HG02588 (cell line): Measurements from ENCODE around the gene MOSPD2.

Experiments used
- ATAC-seq: cut with Tn5 transposase; IDR thresholded peaks from one replicate; pipeline ENCODE4 v1.9.1; 2021; ENCODE audit warnings: mild to moderate bottlenecking, moderate library complexity; ENCODE audit not compliant: unreplicated experiment

MOSPD2 gene

DNA sequence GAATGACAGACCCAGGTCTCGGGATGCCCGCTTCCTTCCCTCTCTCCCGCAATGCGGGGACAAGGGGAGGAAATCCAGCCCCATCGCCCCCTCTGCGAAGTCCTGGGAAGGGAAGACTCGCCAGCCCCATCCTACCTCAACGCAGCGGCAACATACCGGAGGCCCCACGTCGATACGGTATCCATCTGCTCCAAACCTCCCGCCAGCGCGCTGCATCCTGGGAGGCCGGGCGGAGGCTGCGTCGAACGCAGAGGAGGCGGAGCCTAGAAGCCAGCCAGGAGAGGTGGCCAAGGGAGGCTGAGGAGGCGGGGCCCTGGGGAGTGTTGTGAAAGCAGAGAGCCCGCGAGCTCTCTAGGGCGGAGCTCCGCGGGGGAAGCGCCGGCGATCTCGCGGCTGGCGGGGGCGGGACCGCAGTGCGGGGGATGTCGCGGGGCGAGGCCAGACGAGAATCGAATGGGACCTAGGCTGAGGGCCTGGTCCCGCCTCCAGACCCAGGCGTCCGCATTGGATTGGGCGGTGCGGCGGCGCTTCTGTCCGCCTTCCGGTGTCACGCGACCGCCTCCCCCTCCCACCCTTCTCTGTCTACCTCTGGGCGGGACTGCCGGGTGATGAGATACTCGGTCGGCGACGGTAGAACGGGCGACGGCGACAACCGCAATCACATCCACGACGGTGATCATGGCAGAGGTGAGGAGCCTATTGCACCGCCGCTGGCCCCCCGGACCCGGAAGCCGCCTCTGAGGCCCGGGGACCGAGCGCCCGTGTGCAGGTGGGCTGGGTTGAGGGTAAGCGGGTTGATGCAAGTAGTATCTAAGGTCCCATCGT is at the start of gene MOSPD2, which contains the start of gene FANCB:
Gene MOSPD2 (plus strand): TSS at position 571 of the 825 bp plus-strand sequence. CDS start 108 bp downstream, at position 679.
Gene FANCB (minus strand): TSS at position 219 of the 825 bp plus-strand sequence. CDS start 7,559 bp downstream, outside the sequence.
- peak; percentile 95 for ATAC-seq

GRCh38 chrX:14825851-14826250 is 47.4 kb upstream of the MOSPD2 start:
- ATAC-seq: no peak

DNA sequence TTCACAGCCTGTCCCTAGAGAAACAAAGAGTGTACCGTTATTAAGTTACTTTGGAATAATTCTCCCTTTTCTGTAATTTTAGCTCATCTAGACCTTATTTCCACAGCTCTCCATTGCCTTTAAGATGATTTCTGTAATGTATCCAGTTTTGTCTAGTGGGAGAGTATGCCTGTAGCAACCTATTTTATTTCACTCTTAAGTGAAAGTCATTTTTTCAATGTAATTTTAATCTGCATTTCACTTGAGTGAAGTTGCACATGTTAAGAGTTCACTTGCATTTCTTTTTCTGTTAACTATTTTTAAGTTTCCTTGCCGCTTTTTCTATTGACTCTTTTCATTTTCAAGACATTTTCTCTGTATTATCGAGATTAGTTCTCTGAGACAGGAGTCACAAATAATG is 46.9 kb upstream of the MOSPD2 start:
- no peak for ATAC-seq

DNA sequence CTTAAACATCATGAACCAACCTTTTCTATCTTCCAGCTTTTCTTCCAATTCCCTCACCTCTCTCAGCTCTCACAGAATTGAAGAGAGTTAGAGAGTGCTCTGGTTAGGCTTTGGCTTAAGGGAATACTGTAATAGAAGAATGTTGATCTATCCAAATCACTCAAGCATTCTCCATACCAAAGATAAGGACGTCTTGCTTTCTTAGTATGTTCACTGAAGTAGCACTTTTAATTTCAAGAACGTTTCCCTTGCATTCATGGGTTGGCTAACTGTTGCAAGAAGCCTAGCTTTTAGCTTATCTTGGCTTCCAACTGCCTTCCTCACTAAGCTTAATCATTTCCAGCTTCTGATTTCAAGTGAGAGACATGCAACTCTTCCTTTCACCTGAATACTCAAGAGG is 43.6 kb upstream of the MOSPD2 start:
- no peak for ATAC-seq

- ATAC-seq: no peak
Observed at GRCh38 chrX:14832151-14832550, 41.1 kb upstream of the MOSPD2 start.

DNA sequence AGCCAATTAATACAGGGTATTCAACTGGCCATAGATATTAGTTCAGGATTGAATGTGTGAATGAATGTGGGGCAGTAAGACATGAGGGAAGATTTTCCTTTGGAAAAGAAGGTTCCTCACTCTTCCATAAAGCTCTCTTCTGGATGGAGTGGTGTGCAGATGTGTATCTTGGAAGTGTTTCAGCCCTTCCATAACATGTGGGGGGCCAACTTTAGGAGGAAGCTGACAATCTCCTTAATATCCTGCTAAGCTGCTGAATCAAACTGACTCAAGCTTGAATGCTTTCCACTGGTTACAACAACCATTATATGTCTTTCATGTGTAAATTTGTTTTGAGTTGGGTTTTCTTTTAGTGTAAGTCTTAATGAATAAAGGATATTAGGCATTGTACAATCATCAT is 40.6 kb upstream of the MOSPD2 start:
- no peak for ATAC-seq

DNA sequence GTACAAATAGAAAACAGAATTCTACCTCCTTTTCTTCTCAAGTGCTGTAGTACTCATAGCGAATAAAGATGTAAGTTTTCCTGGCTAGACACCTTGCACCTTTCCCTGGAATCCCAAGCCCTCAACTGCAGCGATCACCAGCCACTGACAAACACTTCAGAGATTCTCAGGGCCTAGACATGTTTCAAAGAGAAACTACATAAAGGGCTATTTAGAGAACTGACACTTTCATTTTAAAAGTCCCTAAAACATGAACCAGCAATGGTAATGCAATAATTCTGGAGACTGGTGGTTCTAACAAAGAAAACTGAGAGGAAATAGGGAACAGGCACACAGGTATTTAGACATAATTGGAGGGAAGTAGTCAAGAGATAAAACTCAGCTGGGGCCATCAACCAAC is 36.1 kb upstream of the MOSPD2 start:
- no peak for ATAC-seq

GRCh38 chrX:14843666-14844065 is 29.6 kb upstream of the MOSPD2 start:
- ATAC-seq: no peak

DNA sequence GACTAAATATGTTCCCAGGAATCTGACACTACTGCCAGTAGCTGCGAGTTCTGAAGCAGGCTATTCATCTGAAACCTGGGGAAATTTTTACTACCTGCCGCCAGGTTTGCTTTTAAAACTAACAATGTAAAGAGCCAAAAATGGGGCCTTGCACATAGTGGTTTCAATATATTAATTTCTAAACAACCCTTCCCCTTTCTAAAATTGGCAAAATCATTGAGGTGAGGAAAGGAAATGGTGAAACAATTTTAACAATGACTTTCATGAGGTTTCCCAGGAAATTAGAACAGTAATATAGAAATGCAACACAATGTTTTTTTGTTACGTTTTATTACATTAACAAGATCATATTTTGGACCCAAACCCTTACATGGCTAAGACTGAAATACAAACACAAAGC is 21.7 kb upstream of the MOSPD2 start:
- no peak for ATAC-seq

DNA sequence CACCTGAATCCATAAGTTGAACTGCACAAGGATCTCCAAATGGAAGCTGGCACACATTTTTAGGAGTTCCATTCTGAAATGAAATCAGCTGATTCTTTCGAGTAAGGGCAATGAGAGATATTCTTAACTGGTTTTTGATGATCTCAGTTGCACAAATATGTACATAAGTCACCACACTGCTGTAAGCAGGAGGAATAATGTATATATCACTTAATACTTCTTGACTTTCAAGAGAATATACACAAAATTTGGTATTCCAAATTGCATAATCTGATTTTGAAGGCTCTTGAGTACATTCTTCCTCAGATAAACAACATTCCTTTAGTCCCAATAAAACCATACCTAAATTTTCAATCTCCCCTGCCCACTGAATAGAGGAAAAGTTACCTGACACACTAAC is 8.6 kb upstream of the MOSPD2 start:
- ATAC-seq: no peak

- no peak for ATAC-seq
Observed at GRCh38 chrX:14865201-14865600, 8.0 kb upstream of the MOSPD2 start.

- no peak for ATAC-seq
Observed at GRCh38 chrX:14871767-14872166, 1.5 kb upstream of the MOSPD2 start.

GRCh38 chrX:14872355-14872754 is 866 bp upstream of the MOSPD2 start:
- ATAC-seq: no peak

DNA sequence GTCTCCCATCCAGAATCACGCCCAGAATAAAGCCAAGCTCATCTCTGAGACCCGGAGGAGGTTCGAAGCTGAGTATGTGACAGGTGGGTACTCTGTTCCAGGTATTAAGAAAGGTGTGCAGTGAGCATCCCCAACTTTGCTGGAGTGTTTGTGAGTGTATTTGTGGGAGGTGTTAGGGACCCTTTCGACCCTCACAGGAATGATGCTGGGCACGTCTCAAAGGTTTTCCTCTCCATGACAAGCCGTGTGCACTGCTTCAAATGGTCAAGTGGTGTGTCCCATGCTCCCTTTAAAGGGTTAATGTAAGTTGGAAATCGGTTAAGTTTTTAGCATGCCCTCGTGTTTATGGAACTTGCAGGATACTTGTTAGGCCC is 442 bp downstream of the MOSPD2 start:
- ATAC-seq: no peak

GRCh38 chrX:14875624-14876023 is 2.4 kb downstream of the MOSPD2 start:
- no peak for ATAC-seq

- no peak for ATAC-seq
Observed at GRCh38 chrX:14883826-14884225, 10.6 kb downstream of the MOSPD2 start.

- no peak for ATAC-seq
Observed at GRCh38 chrX:14884714-14885113, 11.5 kb downstream of the MOSPD2 start.

DNA sequence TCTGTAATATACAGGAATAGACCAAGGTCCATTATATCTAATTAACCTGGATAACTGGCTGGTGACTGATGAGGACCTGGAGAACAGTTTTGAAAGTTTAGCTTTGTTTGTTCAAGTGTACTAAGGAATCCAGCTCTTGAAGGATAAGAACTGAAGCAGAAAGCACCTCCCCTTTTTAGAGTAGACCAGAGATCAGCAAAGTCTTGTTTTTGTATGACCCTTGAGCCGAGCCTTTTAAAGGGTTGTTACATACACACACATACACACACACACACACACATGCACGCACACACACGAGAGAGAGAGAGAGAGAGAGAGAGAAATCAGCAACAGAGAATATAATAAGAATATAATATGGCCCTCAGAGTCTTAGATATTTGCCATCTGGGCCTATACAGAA is 13.0 kb downstream of the MOSPD2 start:
- no peak for ATAC-seq

- no peak for ATAC-seq
Observed at GRCh38 chrX:14896273-14896672, 23.1 kb downstream of the MOSPD2 start.

DNA sequence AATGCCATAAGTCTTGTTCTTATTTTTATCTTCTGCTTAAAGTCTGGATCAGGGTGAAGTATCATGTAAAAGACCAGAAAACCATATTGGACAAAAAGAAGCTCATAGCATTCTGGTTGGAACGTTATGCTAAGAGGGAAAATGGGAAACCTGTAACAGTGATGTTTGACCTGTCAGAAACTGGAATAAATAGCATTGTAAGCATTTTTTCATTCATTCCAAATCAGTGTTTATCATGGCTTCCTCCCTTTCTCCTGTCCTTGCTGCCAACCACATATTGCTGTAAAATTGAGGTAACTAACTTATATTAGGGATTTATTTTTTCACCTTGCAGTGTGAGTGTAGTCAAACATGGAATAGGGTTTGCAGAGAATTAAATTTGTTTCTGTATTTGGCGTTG is 23.8 kb downstream of the MOSPD2 start:
- no peak for ATAC-seq

- peak; percentile 67 for ATAC-seq
Observed at GRCh38 chrX:14899607-14900006, 26.4 kb downstream of the MOSPD2 start.

GRCh38 chrX:14902537-14902936 is 29.3 kb downstream of the MOSPD2 start:
- ATAC-seq: no peak

- no peak for ATAC-seq
Observed at GRCh38 chrX:14903891-14904290, 30.7 kb downstream of the MOSPD2 start.
